Colonic mucosa (tissue), 4 donors: Measurements from ENCODE around the gene EPAS1. TPM values are rescaled to one million over a fixed set of nuclear protein-coding genes. Genes with fewer than 3 reads are reported as not detected.

Experiments
- DNase-seq: peaks from one replicate; pipeline ENCODE4 v3.0.0-alpha.2; 2020
- H3K27ac ChIP-seq: fragments of 200-600 bp; one replicate; pipeline ENCODE4 v1.8.0; 2021
- H3K27me3 ChIP-seq: fragments of 200-600 bp; one replicate; pipeline ENCODE4 v1.8.0; 2021
- H3K36me3 ChIP-seq: fragments of 200-600 bp; one replicate; pipeline ENCODE4 v1.8.0; 2021
- H3K4me1 ChIP-seq: fragments of 200-600 bp; one replicate; pipeline ENCODE4 v1.8.0; 2021; ENCODE audit warnings: mild to moderate bottlenecking
- H3K4me3 ChIP-seq: fragments of 200-600 bp; one replicate; pipeline ENCODE4 v1.8.0; 2021
- H3K9ac ChIP-seq, 2 donors: one replicate each; pipeline ENCODE4 v1.7.0; 2013; ENCODE audit warnings: control low read depth in 2 of 2, low read depth in 2 of 2, low read length in 2 of 2
- H3K9me3 ChIP-seq: fragments of 200-600 bp; one replicate; pipeline ENCODE4 v1.8.0; 2021
- intact Hi-C: fragments of 100-400 bp; cut with DNase I; formaldehyde crosslinking; loops from one replicate; pipeline ENCODE4 v1.14.1; 2022
- total RNA-seq, 2 donors: library from RNA; stranded (reverse); fragmentation: NEBNext Ultra II Directional in 1 of 2; extraction: Animal tissue kit (Norgen Biotek cat#: 25700) in 1 of 2; gene quantifications; one replicate each; pipeline ENCODE4 v1.2.1, GENCODE V29; 2021
- TF ChIP-seq, protein P1 (sequence below): fragments of 200-600 bp; IDR thresholded peaks from one replicate; pipeline ENCODE4 v1.8.0; 2022; ENCODE audit warnings: antibody characterized with exemption, mild to moderate bottlenecking
- donor health status: healthy.
- donor health status: DM: no; HTN: no; CAD: no.
- donor health status: DM: no; HTN: no; CAD: no.

Gene EPAS1
- total RNA-seq, 2 donors from 2014 or later: 116 to 140 TPM

- DNase-seq: no peak
- H3K4me1 ChIP-seq: peaks cover 17% of the 10 kb centered on the region
- intact Hi-C loops: no loop called here
- TF ChIP-seq, protein P1, sequence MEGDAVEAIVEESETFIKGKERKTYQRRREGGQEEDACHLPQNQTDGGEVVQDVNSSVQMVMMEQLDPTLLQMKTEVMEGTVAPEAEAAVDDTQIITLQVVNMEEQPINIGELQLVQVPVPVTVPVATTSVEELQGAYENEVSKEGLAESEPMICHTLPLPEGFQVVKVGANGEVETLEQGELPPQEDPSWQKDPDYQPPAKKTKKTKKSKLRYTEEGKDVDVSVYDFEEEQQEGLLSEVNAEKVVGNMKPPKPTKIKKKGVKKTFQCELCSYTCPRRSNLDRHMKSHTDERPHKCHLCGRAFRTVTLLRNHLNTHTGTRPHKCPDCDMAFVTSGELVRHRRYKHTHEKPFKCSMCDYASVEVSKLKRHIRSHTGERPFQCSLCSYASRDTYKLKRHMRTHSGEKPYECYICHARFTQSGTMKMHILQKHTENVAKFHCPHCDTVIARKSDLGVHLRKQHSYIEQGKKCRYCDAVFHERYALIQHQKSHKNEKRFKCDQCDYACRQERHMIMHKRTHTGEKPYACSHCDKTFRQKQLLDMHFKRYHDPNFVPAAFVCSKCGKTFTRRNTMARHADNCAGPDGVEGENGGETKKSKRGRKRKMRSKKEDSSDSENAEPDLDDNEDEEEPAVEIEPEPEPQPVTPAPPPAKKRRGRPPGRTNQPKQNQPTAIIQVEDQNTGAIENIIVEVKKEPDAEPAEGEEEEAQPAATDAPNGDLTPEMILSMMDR: no peak
- H3K9ac ChIP-seq: peak overlapping the region in 1 of 2 donors; percentile 23
- no peak overlapping the region for H3K27ac ChIP-seq
- H3K27me3 ChIP-seq: no peaks in the 10 kb centered on the region
- H3K36me3 ChIP-seq: no peaks in the 10 kb centered on the region
- H3K4me3 ChIP-seq: no peak overlapping the region
- H3K9me3 ChIP-seq: no peaks in the 10 kb centered on the region
Measured at GRCh38 chr2:46329803-46330775, 32.9 kb downstream of the EPAS1 start.

- H3K4me1 ChIP-seq: peaks cover 18% of the 10 kb centered on the region
- no peaks in the 10 kb centered on the region for H3K9me3 ChIP-seq
- DNase-seq: no peak
- peak overlapping the region in 1 of 2 donors; percentile 27 for H3K9ac ChIP-seq
- no peak overlapping the region for H3K4me3 ChIP-seq
- intact Hi-C loops: no loop called here
- H3K27me3 ChIP-seq: no peaks in the 10 kb centered on the region
- H3K27ac ChIP-seq: no peak overlapping the region
- TF ChIP-seq, protein P1: no peak
- no peaks in the 10 kb centered on the region for H3K36me3 ChIP-seq
Measured at GRCh38 chr2:46331109-46331766, 34.0 kb downstream of the EPAS1 start.

DNA sequence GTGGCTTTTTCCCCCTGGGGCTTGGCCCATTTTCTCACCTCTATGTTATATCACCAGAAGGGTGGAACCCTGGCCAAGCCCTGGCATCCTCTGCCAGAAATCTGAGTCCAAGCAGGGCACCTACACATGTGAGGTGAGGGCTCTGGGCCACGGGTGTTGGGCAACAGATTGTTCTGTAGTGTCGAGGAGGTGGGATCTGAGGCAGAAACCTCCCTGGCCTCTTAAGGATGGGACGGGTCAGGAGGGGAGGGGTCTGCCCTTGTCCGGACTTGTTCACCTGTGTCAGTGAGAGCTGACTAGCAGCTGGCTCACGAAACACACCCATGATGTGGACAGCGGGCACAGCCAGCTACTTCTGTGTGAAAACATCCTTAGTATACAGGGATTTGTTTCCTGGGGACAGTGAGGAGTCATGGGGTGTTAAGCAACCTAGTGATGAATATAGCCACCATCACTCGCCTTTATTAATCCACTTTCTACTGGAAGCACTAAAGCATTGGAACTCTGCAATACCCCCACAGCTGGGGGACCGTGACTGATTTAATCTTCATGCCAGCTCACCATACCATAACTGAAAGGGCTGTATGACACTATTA, 35.6 kb downstream of the EPAS1 start:
- peak overlapping the region in 1 of 2 donors; percentile 36 for H3K9ac ChIP-seq
- DNase-seq: no peak
- TF ChIP-seq, protein P1: no peak

DNA sequence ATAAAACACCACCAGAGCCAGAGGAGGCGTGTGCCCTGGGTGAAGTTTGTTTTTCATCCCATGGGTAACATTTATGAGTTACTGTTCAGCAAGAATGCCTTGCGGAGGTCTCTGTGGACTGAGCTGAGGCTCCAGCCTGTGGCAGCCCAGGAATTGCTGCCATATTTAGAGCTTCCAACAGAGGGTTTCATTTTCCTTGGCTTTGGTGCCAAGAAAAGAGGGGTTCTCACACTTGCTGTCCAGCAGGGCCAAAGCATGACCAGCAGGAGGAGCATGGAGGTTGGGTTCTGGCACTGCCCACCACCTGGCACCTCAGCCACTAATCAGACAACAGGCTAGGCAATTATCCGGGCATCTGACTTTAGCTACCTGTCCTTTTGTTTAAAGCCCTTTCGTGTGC, 36.7 kb downstream of the EPAS1 start:
- intact Hi-C loops: no loop called here
- Histone ChIP-seq H3K4me1 (peaks cover 18% of the 10 kb centered on the region), H3K27ac (peak overlapping the region; percentile 88), H3K4me3 (no peak overlapping the region), H3K27me3 (no peaks in the 10 kb centered on the region), H3K9me3 (no peaks in the 10 kb centered on the region), H3K9ac (no peak overlapping the region), H3K36me3 (no peaks in the 10 kb centered on the region)
- TF ChIP-seq, protein P1: peak; percentile 11
- no peak for DNase-seq

More for the DNA sequence above, 35.6 kb downstream of the EPAS1 start:
- intact Hi-C loops: no loop called here
- no peak overlapping the region for H3K27ac ChIP-seq
- peaks cover 18% of the 10 kb centered on the region for H3K4me1 ChIP-seq
- H3K9me3 ChIP-seq: no peaks in the 10 kb centered on the region
- H3K27me3 ChIP-seq: no peaks in the 10 kb centered on the region
- H3K4me3 ChIP-seq: no peak overlapping the region
- H3K36me3 ChIP-seq: no peaks in the 10 kb centered on the region
